Dendritic cell treated with granulocyte-macrophage colony-stimulating factor and Interleukin-4, amounts not matched to agents 40 ng/mL and 50 ng/mL, for 4 days (primary cell): ENCODE measurements around the gene ZNF526.
"Not testable (repeated sequence)": the region's sequence is repeated elsewhere in the genome, so short reads cannot be mapped to it uniquely, and the experiment has no call there.

Experiments
- H3K27ac Mint-ChIP-seq: one replicate; pipeline ENCODE4 v1.8.0; 2022; ENCODE audit warnings: mild to moderate bottlenecking, mixed read lengths
- H3K27me3 Mint-ChIP-seq: one replicate; pipeline ENCODE4 v1.8.0; 2022; ENCODE audit warnings: mild to moderate bottlenecking, mixed read lengths
- H3K36me3 Mint-ChIP-seq: one replicate; pipeline ENCODE4 v1.8.0; 2022; ENCODE audit warnings: low read depth, mixed read lengths
- H3K4me1 Mint-ChIP-seq: one replicate; pipeline ENCODE4 v1.8.0; 2022; ENCODE audit warnings: low read depth, mixed read lengths
- H3K4me3 Mint-ChIP-seq: one replicate; pipeline ENCODE4 v1.8.0; 2022; ENCODE audit warnings: mild to moderate bottlenecking, moderate library complexity, mixed read lengths
- H3K9me3 Mint-ChIP-seq: one replicate; pipeline ENCODE4 v1.8.0; 2022; ENCODE audit warnings: mixed read lengths
- intact Hi-C: fragments of 100-400 bp; cut with micrococcal nuclease; formaldehyde crosslinking; loops from one replicate; pipeline ENCODE4 v1.15.0; 2022

The ZNF526 gene

GRCh38 chr19:42266928-42267603, 47.0 kb downstream of the ZNF526 start:
- H3K9me3 Mint-ChIP-seq, H3K4me3 Mint-ChIP-seq, intact Hi-C loops, H3K27ac Mint-ChIP-seq, H3K27me3 Mint-ChIP-seq: not testable (repeated sequence)
- H3K36me3 Mint-ChIP-seq: peaks cover 11% of the 10 kb centered on the region
- peaks cover 36% of the 10 kb centered on the region for H3K4me1 Mint-ChIP-seq

DNA sequence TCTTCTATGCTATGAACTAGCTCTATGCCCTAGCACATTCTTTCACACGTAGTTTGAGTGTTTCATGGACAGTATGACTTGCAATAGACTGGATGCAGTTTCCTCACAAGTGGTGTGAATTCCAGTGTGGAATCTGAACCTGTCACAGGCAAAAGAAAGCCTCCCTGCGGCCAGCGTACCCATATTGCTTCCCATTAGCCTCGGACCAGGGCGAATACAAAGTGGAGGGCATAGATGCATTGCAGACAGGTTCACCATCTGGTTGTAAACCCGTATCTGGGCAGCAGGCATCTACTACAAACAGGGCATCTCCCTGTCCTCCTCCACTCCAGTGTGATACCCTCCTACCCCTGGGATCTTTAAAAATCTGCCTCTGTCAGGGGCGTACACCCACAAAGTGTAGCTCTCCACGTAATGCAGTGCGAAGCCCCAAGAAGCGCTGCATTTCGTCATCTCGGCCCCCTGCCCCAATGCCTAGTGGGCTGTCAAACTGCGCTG, 47.6 kb downstream of the ZNF526 start:
- intact Hi-C loops: loop anchor here (1.0 to 2.0 kb wide), 2 partner anchors 11 to 15 kb away; no protein-coding TSS in a partner anchor
- Mint-ChIP-seq H3K4me1 (peaks cover 34% of the 10 kb centered on the region), H3K36me3 (peaks cover 18% of the 10 kb centered on the region), H3K27me3 (peaks cover 1% of the 10 kb centered on the region), H3K9me3 (no peaks in the 10 kb centered on the region), H3K27ac (no peak overlapping the region), H3K4me3 (no peak overlapping the region)

- no peak overlapping the region for H3K27ac Mint-ChIP-seq
- H3K4me1 Mint-ChIP-seq: peaks cover 33% of the 10 kb centered on the region
- H3K36me3 Mint-ChIP-seq: peaks cover 23% of the 10 kb centered on the region
- no peak overlapping the region for H3K4me3 Mint-ChIP-seq
- H3K9me3 Mint-ChIP-seq: no peaks in the 10 kb centered on the region
- intact Hi-C loops: loop anchor here (1.0 to 2.0 kb wide), 2 partner anchors 12 to 15 kb away; no protein-coding TSS in a partner anchor
- H3K27me3 Mint-ChIP-seq: no peaks in the 10 kb centered on the region
Observed at GRCh38 chr19:42268142-42268703, 48.1 kb downstream of the ZNF526 start.

DNA sequence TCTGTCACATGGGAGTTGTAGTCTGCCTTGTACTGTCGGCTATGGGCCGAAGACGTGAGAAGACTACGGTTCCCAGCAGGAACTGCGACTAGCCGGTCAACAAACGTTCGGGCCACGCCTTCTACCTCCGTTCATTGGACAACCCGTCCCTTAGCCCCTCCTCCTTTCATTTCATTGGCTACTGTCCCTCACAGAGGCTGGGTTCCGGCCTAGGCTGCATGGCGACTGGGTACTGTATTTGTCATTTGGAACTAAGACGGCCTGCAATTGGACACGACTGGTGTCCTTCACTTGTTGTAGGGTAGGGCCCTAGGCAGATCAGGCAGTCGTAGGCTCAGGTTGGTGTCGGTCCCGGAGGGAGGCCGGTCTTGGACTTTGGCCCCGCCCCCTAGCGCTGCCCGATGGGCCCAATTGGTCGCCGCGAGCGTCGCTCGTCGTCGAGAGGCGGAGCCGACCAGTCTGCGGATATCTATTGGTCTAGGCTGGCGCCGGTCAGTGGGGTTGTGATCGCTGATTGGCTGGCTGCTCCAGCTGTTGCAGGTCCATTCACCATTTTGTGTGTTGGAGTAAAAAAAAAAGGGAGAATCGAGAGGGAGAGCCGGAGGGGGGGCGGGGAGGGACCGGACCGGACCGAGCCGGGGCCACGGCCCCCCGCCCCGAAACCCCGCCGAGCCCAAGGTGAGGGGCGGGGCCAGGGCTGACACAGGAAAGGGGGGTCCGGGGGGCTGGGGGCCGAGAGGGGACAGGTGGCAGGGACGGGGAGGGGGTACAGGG, 48.8 kb downstream of the ZNF526 start, which contains the start of gene CIC:
Gene CIC, plus strand, starts transcription at position 549 of the 774 bp plus-strand sequence. CDS start 2,532 bp downstream, outside the sequence.
- peak within 1 kb of the TSS; percentile 90 for H3K4me3 Mint-ChIP-seq
- H3K27ac Mint-ChIP-seq: no peak within 1 kb of the TSS
- H3K4me1 Mint-ChIP-seq: peaks cover 40% of the 10 kb centered on the region
- H3K9me3 Mint-ChIP-seq: no peaks in the 10 kb centered on the region
- peaks cover 30% of the 10 kb centered on the region for H3K36me3 Mint-ChIP-seq
- intact Hi-C loops: loop anchor here (1.0 to 2.0 kb wide), 2 partner anchors 13 to 14 kb away; no protein-coding TSS in a partner anchor
- no peaks in the 10 kb centered on the region for H3K27me3 Mint-ChIP-seq

- H3K4me3 Mint-ChIP-seq: peak overlapping the region; percentile 90
Observed at GRCh38 chr19:42269478-42270345, 49.6 kb downstream of the ZNF526 start.

GRCh38 chr19:42270346-42271044, 50.4 kb downstream of the ZNF526 start:
- Mint-ChIP-seq H3K9me3 (no peaks in the 10 kb centered on the region), H3K4me1 (peaks cover 56% of the 10 kb centered on the region), H3K27ac (no peak overlapping the region), H3K27me3 (no peaks in the 10 kb centered on the region), H3K4me3 (peak overlapping the region; percentile 90), H3K36me3 (peaks cover 46% of the 10 kb centered on the region)
- intact Hi-C loops: no loop called here

More at GRCh38 chr19:42269478-42270345, 49.6 kb downstream of the ZNF526 start:
- no peaks in the 10 kb centered on the region for H3K9me3 Mint-ChIP-seq
- no peaks in the 10 kb centered on the region for H3K27me3 Mint-ChIP-seq
- H3K27ac Mint-ChIP-seq: no peak overlapping the region
- intact Hi-C loops: loop anchor here (2.0 kb wide), 1 partner anchor 13 kb away; no protein-coding TSS in a partner anchor
- H3K36me3 Mint-ChIP-seq: peaks cover 38% of the 10 kb centered on the region
- H3K4me1 Mint-ChIP-seq: peaks cover 48% of the 10 kb centered on the region

GRCh38 chr19:42271045-42271419, 50.9 kb downstream of the ZNF526 start:
- no peaks in the 10 kb centered on the region for H3K9me3 Mint-ChIP-seq
- no peaks in the 10 kb centered on the region for H3K27me3 Mint-ChIP-seq
- no peak overlapping the region for H3K27ac Mint-ChIP-seq
- peaks cover 61% of the 10 kb centered on the region for H3K4me1 Mint-ChIP-seq
- intact Hi-C loops: no loop called here
- H3K4me3 Mint-ChIP-seq: peak overlapping the region; percentile 90
- H3K36me3 Mint-ChIP-seq: peaks cover 50% of the 10 kb centered on the region

GRCh38 chr19:42271861-42272534, 51.9 kb downstream of the ZNF526 start:
- Mint-ChIP-seq H3K36me3 (peaks cover 53% of the 10 kb centered on the region), H3K27me3 (no peaks in the 10 kb centered on the region), H3K9me3 (no peaks in the 10 kb centered on the region), H3K27ac (no peak overlapping the region), H3K4me1 (peaks cover 67% of the 10 kb centered on the region), H3K4me3 (no peak overlapping the region)
- intact Hi-C loops: no loop called here

- H3K4me3 Mint-ChIP-seq: no peak overlapping the region
- peaks cover 71% of the 10 kb centered on the region for H3K4me1 Mint-ChIP-seq
Observed at GRCh38 chr19:42272535-42272897, 52.4 kb downstream of the ZNF526 start.

DNA sequence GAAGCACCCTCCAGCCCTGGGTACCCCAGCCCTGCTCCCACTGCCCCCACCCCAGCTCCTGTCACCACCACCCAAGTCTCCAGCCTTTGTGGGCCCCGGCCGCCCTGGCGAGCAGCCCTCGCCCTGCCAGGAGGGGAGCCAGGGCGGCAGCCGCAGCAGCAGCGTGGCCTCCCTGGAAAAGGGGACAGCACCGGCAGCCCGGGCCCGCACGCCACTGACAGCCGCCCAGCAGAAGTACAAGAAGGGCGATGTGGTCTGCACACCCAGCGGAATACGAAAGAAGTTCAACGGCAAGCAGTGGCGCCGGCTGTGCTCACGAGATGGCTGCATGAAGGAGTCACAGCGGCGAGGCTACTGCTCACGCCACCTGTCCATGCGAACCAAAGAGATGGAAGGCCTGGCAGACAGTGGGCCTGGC, 52.9 kb downstream of the ZNF526 start:
- intact Hi-C loops: no loop called here
- H3K27ac Mint-ChIP-seq: peak overlapping the region; percentile 11
- H3K27me3 Mint-ChIP-seq: no peaks in the 10 kb centered on the region
- H3K4me3 Mint-ChIP-seq: no peak overlapping the region
- H3K36me3 Mint-ChIP-seq: peaks cover 63% of the 10 kb centered on the region
- H3K4me1 Mint-ChIP-seq: peaks cover 76% of the 10 kb centered on the region
- H3K9me3 Mint-ChIP-seq: no peaks in the 10 kb centered on the region

More at GRCh38 chr19:42272535-42272897, 52.4 kb downstream of the ZNF526 start:
- H3K36me3 Mint-ChIP-seq: peaks cover 58% of the 10 kb centered on the region
- no peaks in the 10 kb centered on the region for H3K27me3 Mint-ChIP-seq
- peak overlapping the region; percentile 11 for H3K27ac Mint-ChIP-seq
- intact Hi-C loops: no loop called here
- H3K9me3 Mint-ChIP-seq: no peaks in the 10 kb centered on the region

- H3K27ac Mint-ChIP-seq: peak overlapping the region; percentile 11
- intact Hi-C loops: no loop called here
- H3K9me3 Mint-ChIP-seq: no peaks in the 10 kb centered on the region
- peaks cover 81% of the 10 kb centered on the region for H3K4me1 Mint-ChIP-seq
- H3K36me3 Mint-ChIP-seq: peaks cover 68% of the 10 kb centered on the region
- H3K27me3 Mint-ChIP-seq: no peaks in the 10 kb centered on the region
- no peak overlapping the region for H3K4me3 Mint-ChIP-seq
Observed at GRCh38 chr19:42273407-42274064, 53.4 kb downstream of the ZNF526 start.

GRCh38 chr19:42274065-42274682, 54.1 kb downstream of the ZNF526 start:
- Mint-ChIP-seq H3K27me3 (no peaks in the 10 kb centered on the region), H3K9me3 (no peaks in the 10 kb centered on the region), H3K27ac (peak overlapping the region; percentile 11), H3K4me3 (no peak overlapping the region), H3K36me3 (peaks cover 75% of the 10 kb centered on the region), H3K4me1 (peaks cover 87% of the 10 kb centered on the region)
- intact Hi-C loops: no loop called here
